Glomerular endothelial cell (primary cell): ENCODE measurements around the gene SPAG8. TPM values are rescaled to one million over a fixed set of nuclear protein-coding genes. Genes with fewer than 3 reads are reported as not detected.

Experiments used
- DNase-seq: peaks from one replicate; pipeline ENCODE4 v3.0.0-alpha.2; 2011; ENCODE audit warnings: low read depth, low spot score; ENCODE audit errors: extremely low read depth
- total RNA-seq: library from RNA; depleted of rRNA; stranded (reverse); fragments of >200 nt; gene quantifications from 2 replicates; pipeline ENCODE4 v1.2.3, GENCODE V29; 2015

The SPAG8 gene
- total RNA-seq, 1 donor from 2014 or later: not detected

DNA sequence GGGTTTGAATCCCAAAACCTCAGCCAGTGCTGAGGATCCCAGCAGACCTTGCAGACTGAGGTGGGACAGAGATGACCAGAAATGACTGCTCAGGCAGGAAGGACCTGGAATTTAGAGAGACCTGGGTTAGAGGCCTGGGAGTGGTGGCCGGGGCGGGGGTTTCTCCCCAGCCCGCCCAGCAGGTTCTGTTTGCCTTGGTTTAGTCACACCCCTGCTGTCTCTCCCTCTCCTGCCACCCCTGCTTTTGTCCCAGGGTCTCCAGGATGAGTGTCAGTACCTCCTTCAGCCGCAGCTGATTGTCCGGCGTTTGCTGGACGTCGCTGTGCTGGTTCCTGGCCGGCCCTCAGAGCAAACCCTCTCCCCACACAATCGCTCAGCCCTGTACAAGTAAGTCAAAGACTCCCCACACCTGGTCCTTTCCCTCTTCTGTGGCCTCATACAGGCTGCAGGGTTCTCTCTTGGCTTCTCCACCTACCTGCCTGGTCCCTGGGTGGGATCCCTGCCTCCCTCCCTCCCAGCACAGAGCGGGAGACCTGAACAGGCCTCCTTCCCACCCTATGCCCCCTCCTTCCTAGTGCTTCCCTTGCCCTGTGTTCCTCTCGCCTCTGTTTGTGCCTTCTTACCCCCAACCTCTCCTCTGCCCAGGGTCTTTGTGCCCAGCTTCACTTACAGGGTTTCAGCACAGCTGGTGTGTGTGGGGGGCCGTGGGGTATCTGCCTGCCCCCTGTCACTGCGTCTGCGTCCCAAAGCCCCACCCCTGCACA, 29.0 kb upstream of the SPAG8 start:
- DNase-seq: no peak

DNA sequence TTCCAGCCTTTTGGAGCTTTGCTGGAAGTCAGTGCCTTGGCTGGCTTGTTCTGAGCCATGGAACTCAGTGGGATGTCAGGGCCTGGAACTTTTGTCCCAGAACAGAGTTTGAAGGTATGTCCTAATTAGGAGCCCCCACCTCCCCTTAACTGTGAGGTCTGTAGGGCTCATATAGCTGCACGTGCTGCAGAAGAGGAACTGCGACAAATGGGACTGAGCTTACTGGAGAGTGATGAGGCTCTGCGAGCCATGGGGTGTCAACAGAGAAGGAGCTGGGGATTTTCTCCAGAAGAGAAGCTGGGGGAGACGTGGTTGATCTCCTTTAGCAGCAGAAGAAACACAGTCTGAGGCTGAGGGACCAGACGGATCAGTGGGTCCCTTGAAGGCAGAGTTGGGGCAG, 27.9 kb upstream of the SPAG8 start:
- DNase-seq: no peak

DNA sequence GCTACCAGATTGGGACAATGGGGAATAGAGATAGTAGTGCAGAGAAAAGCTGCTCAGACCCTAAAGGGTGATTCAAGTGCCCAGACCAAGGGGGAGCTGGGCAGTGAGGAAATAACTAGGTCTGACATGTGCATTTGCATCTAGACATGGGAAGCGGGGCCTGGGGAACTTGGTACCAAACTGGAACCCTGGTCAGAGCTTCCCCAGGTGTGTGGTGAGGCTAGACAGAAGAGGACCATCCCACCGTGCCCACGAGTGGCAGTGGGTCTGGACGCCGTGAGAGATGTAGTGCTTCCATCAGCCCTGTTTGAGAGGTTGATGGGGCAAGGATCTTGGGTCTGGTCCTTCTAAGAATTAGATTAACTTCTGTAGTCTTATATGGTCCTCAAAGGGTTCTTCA, 24.5 kb upstream of the SPAG8 start:
- DNase-seq: no peak

DNA sequence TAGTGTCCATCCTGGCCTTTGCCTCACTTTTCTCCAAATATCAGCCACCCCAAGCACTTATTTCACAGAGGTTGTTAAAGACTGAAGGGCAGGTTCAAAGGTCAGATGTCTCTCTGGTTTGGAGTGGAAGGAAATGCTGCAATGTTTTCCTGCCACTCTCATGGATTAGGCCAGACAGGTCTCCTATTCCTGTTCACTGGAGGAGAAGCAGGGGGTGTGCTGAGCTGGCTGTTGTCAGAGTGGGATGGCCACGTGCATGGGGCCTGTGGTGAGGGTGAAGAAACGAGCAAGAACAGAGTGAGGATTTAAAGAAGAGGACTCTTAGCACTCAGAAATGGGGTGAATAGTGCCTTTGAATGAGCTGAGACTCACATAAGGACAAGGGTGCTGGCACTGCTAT, 23.7 kb upstream of the SPAG8 start:
- DNase-seq: no peak

DNA sequence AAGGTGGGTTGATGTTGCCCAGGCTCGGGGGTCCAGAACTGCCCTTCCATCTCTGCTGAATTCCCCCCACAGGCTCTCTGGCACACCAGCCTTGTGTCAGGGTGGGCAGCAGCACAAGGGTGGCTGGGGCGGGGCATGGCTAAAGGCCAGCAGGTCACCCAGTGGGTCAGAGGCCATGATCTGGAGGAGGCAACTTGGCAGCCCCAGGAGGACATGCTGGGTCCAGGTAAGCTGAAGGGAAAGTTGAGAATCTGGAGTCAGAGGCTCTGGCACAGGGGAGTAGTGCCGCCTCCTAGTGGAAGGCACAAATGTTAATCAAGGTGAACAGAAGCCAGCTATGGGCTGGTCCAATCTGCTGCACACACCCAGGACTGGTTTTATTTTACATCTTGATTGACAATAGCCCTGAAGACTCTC, 23.2 kb upstream of the SPAG8 start:
- DNase-seq: no peak

DNA sequence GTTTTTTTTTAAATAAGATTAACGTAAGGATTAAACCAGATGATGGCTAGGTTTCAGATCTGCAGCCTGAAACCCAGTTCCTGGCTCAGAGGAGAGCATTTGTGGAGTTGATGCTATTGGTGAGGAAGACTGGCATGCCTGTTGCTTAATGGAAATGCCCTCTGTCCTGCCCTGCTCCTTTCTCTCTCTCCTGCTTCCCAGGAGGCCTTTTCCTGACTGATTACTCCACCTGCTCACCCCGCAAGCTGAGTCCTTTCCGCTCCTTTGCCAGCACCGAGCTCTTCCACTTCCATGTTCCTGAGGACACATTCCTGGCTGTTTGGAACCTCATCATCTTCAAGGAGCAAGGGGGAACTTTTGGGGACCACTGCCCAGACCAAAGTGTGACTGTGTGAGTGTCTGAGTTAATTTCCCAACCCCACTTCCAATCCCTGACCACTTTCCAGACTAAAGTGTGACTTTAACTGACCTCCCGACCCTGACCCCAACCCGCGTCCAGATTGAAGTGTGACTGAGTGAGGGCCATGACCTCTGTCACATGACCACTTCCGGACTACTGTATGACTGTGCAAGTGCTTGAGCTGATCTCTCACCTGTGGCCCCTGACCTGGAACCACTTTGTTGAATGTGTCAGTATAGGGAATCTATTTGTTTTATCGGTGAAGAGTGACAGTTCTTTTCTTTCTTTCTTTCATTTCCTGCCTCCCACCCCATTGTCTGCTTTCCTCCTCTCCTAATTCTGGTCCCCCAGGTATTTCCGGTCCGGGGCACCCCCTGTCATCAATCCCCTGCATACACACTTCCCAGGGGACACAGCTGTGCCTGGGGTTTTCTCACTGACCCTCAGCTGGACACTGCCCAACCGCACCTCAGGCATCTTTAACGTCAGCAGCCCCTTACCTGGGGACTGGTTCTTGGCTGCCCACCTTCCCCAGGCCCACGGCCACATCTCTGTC, 22.5 kb upstream of the SPAG8 start:
- no peak for DNase-seq

DNA sequence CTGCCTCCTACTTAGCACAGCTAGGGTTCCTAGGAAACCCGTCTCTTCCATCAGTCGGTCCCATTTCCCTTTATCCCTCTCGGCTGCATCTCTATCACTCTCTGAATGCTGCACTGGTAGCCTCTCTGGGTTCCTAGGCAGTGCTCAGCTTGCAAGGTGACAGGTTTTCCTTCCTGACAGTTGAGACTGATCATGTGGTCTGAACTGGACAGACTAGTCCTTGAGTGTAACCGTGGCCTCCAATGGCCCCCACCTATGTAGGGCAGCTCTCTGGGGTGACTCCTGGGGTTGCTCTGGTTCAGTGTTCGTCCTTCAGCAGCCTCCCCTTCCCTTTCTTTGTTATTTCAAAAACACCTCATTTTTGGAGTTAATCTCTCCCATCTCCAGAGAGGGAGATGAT, 20.8 kb upstream of the SPAG8 start:
- no peak for DNase-seq

DNA sequence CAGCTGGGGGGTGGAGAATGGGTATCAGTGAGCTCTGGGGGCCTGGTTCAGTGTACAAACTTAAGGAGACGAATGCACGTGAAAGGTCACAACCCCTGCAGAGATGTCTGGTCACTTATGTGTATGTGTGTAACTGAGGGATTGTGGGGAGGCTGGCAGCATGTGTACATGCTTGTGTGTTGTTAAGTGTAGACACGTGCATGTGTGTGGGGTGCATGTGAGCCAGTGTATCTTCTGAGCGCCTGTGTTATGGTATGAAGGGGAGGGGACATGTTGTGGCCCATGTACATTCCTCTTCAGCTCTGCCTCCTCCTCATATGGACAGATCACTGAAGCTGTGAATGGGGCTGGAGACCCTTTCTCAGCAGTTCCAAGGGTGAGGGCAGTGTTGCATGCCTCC, 19.0 kb upstream of the SPAG8 start:
- DNase-seq: no peak

DNA sequence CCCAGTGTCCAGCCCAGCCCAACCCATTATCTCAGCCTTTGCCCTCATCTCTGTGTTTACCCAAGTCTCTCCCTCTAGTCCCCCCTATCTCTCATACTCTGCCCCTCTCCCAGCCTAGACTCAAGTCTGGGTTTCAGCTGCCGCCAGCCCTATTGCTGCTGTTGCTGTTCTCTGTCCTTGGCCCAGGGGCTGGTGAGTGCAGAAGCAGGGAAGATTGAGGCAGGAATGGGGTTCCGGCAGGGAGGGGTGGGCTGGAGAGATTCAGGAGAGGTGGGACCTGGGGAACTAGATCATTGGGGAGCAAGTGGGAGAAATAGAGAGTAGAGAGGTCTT, 17.7 kb upstream of the SPAG8 start:
- DNase-seq: no peak

DNA sequence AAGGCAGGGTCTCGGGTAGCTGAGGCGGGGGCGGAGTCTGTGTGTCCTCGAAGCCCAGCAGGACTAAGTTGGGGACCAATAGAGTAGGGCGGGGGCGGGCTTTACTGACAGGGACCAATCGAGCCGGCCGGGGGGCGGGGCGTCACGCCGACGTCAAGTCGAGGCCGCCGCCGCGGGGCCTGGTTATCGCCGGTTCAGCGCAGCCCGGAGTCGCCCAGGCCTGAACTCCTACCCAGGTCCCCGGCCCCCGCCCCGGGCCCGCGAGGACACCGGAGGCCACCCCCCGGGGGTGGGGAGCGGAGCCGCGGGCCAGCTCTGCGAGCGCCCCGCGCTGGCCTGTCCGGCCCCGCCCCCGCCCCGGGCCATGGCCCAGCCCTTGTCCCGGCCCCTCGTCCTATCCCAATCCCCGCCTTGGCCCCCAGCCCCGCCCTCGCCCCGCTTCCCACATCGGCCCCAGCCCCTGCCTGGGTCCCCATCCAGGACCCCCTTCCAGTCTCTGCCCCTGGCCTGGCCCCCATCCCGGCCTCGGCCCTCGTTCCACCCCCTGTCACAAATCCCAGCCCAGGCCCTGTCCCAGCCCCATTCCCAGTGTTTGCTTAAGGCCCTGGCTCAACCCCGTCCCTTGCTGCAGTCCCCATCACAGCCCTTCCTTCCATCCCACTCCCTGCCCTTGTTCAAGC, 17.2 kb upstream of the SPAG8 start, which contains the start of gene TMEM8B:
Gene TMEM8B (plus strand): TSS at position 145 of the 680 bp plus-strand sequence. CDS start 220 bp downstream, at position 365.
- no peak for DNase-seq

DNA sequence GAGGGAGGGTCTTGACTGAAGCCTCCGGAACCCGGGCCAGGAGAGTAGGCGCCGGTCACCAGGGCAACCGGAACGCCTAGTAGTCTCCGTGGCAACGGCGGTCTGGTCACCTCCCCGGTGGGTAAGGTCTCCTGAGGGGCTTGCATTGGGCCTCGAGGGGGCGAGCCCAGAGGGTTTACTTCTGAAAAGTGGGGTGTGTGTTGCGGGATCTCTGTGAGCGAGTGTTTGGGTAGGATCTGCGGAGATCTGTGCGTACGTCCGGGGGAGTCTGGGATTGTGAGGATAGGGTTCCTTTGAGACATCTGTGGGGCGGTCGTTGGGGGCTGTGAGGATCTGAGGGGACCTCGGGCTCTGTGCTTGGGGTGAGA, 16.6 kb upstream of the SPAG8 start, which contains the start of gene FAM221B:
Gene FAM221B (minus strand): TSS at position 17 of the 368 bp plus-strand sequence. CDS start 2,571 bp downstream, outside the sequence.
- DNase-seq: no peak

DNA sequence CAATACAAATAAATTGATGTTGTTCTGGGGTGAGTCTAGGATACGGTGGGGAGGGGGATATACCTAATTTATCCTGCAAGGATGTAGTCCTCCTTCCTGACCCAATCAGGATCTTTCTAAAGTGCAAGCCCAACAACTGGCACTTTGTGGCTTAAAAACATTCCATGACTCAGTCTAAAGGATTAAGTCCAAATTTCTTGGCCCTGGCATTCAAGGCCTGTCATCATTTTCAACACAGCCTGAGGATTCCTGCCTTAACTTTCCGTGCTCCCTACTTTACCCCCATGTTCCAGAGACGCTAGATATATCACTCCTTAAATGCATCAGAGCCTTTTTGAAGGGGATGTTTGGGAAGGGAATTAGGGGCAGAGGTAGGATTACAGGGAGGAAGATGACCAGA, 15.4 kb upstream of the SPAG8 start:
- DNase-seq: no peak

DNA sequence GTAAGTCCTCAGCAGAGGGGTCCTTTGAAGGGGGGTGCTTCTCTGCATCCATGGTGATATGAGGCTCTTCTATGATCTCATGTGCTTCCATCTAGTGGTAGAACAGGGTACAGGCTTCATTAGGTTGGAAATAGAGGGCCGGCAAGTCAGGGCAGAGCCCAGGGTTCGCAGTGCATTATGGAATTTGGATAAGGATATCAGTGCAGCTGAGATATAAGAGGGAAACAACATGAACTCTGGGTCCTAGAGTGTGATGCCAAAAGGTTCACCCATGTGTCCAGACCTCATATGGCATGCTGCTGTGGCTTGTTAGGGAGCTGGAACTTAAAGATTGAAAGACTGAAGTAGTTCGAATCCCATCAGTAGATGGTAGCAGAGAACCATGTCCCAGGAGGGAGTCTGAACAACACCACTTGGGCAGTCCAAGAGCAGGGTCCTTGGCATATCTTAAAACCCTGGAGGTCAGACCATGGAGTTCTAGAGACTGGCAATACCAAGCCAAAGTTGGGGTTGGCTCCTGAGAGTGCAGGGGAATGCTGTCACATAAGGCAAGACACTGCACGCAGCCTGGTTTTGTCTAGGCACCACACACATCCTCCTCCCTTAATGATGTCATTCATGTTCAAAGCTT, 14.1 kb upstream of the SPAG8 start:
- DNase-seq: no peak

DNA sequence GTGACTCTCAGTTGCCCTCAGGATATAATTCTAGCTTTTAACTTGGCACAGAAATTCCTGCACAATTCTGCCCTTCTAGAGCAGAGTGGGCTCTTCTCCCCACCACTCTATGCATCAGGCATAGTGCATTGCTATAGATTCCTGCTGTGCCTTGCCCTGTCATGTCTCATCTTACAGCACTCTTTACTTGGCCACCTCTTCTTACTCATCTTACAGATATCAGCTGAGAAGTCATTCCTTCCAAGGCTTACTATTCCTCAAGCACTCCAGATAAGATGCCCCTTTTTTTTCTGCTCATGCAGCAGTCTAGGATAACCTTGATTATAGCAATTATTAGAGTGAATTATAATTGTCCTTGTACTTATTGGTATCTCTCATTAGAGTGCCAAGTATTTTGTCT, 10.9 kb upstream of the SPAG8 start:
- no peak for DNase-seq

DNA sequence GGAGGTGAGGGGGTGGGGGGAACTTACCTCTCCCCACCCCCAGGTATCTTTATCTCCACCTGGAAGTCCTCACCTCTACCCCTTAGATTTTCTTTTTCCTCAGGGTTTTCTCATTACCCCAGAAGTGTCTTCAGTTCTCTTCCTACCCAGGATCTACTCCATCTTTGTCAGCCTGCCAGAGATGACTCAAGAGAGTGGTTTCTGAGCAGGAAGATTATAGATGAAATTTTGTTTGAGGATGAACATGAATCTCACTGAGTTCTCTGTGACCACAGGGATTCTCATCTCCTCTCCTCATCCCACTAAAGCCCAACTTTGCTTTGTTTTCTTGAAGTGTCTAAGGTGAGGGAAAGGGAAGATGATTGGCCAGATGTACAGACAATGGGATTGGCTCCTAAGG, 8.0 kb upstream of the SPAG8 start:
- no peak for DNase-seq

DNA sequence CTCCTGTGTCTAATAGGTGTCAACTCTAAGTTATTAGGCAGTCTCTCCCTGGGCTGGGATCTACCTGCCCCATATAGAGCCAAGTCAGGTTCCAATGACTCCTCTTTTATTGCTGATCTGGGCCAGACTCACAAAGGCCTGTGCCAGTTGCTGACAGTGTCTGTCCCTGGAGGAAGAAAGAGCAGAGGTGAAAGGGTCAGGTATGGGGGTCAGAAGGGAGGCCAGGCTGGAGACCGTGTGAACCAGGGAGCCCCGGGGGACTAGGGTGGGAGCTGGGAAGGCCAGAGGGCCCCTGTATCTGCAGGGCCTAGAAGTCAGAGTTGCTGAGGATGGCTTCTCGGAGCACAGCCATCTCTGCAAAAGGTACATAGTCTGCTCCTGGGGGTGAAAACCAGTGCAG, 6.3 kb upstream of the SPAG8 start:
- no peak for DNase-seq

DNA sequence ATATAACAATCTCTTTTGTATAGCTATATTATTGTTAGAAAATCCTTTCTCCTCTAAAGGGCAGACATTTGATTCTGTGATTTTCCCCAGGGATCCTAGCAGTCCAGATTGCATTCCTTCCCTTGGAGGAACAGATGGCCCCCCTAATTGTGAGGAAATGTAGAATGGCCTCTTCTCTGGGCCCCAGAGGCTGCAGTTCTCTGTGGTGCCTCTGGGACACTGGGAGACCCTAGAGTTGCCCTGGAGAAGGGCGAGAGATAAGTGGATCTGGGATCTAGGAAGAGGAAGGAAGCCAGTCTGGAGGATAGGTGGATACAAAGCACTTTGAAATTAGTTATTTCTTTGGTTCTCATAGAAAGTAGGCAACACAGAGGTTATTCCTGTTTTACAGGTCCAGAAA, 4.6 kb upstream of the SPAG8 start:
- DNase-seq: no peak

DNA sequence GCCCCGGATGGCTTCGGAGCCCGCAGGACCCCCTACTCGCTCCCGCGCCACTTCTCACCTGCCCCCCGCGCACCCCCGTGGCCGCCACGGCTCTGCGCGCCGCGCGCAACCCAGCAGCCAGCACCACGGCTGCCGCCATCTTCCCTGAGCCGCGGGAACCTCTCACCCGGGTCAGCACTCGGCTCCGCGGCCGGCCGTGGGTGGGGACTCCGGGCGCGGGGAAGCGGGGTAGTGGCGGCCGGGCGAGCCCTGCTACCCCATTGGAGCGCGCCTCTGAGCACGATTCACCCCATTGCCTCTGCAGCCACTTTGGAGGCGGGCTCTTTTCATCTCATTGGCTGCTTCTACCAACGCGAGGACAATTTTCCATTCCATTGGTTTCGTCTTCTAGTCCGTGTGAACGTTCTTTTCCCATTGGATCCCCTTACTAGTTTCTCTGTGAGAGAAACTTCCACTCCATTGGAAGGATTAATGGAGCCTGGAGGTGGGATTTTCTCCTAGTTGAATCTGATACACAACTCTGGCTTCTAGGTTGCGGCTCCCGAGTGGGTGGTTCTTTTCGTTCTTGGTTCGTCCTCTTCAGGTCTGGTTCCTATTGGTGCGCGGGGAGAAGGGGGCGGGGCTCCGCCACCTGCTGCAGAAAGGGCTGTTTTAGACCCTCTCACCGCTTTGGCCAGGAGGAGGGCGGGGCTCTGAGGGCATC, 2.9 kb upstream of the SPAG8 start, which contains the start of gene HINT2:
Gene HINT2 (minus strand): TSS at position 202 of the 703 bp plus-strand sequence. CDS start 63 bp downstream, at position 139.
- DNase-seq: peak; percentile 99

DNA sequence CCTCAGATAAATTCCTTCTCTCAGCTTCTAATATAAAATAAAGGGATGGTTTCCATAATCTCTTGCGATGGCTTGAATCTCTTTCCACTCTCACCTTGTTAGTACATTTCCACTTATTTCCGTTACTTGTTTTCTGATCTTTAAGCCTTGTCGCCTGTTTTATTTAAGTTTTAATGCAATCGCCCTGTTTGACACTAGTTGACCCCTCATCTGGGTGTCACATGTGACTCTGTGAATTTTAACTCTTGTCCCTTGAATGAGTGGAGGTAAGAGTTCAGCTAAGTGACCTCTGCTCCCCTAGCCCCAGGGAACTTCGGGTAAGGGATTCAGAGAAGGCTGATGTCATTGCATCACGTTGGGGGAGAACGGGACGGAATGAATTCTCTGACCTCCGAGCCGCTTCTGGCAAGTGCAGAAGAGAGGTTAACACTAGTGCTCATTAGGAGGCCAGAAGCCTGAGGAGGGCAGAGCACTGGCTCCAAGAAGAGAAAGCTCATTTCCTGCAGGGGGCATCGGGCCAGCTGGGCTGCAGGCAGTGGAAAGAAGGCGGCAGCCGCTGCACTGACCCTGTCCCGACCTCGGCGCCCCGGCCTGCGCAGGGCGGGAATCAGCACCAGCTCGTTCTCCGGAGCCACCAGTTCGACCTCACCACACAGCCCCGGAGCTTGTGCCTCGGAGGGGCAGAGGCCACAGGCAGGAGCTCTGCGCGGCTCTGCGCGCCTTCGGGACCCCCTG, 2.2 kb upstream of the SPAG8 start:
- DNase-seq: no peak
